HG03469 (cell line): Measurements from ENCODE around the gene KCNQ1.

ENCODE experiments used
- ATAC-seq: cut with Tn5 transposase; IDR thresholded peaks from one replicate; pipeline ENCODE4 v1.9.1; 2021; ENCODE audit warnings: mild to moderate bottlenecking, moderate library complexity, moderate number of reproducible peaks; ENCODE audit not compliant: unreplicated experiment

Gene KCNQ1

DNA sequence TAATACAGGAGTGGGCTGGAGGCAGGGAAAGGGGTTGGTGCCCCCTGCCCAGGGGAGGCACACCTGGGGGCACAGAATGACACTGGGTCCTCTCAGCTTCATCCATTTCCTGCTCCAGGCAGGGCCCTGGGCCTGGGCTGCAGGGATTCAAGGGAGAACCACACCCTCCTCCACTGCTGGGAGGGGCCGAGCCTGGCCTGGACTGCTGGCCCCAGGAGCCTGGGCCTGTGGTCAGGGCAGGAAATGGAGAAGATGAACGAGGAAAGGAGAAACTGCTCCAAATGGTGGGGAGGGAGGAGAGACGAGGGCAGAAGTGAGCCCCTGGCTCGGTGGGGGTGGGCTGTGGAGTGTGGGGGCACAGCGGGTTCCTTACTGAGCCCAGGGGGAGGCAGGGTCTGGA lies 293.1 kb downstream of the KCNQ1 start:
- no peak for ATAC-seq

DNA sequence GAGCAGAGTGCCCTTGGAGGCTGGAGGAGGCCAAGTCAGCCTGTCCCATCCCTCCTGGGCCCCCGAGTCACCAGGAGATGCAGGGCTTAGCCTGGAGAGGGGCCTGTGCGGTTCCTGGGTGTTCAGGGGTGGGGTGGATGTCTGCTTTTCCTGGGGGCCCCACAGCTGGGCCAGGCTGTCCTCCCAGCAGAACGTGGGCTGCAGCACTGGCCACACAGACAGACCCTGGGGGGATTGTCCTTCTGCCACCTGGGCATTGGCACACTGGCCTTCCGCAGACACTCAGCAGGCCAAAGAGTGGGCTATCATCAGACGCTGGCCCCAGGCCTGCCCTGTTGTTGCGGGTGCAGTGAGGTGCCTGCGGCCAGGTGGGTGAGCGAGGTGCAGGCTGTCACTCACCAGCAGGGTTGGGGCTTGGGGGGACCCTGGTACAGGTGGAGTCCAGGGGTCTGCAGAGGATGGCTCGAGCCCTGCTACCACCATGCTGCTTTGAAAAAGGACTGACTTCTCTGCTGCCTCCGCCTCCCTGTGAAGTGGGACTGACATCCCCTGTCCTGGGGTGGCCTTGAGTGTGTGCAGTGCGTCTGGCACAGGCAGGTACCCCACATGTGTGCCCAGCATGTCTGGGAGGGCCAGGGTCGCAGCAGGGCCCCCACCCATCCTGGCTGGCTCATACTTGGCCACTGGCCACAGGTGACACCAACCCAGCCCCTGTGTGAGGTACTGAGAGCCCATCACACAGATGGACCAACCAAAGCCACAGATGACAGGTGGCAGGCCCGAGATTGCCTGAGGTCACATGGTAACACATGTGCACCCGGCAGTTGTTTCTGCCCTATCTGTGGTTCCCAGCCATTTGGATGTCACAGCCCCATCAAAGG lies 294.0 kb downstream of the KCNQ1 start:
- ATAC-seq = no peak

DNA sequence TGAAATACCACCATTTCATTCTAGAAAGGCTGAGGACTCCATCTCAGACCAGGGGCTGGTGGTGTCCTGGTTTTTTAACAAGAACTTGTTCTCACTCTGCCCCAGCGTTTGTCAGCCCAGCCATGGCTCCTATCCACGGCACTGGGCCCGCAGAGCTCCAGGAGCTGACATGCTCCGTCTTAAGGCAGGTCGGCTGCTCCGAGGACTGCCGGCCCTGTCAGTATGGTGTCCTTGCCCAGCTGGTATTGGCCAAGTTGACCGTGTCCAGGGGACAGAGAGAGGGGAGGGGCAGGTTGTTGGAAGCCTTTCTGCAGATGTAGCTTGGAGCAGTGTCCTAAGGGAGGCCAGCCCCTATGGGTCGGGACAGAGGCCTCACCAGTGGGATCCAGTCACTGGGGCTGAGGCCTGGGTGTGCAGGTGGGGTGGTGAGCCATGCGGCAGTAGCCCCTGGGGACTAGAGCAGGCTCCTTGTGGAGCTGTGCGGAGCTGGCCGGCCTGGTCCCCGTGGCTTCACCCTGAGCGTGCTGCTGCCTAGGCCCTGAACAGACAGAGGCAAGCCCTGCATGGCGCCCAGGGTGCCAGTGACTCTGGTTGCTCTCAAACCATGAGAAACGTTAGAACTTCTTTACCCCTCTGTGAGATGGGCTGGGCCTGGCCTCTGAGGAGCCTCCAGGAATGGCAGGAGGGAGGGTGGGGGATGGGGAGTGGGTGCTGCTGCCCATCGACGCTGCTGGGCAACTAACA lies 294.9 kb downstream of the KCNQ1 start:
- no peak for ATAC-seq

DNA sequence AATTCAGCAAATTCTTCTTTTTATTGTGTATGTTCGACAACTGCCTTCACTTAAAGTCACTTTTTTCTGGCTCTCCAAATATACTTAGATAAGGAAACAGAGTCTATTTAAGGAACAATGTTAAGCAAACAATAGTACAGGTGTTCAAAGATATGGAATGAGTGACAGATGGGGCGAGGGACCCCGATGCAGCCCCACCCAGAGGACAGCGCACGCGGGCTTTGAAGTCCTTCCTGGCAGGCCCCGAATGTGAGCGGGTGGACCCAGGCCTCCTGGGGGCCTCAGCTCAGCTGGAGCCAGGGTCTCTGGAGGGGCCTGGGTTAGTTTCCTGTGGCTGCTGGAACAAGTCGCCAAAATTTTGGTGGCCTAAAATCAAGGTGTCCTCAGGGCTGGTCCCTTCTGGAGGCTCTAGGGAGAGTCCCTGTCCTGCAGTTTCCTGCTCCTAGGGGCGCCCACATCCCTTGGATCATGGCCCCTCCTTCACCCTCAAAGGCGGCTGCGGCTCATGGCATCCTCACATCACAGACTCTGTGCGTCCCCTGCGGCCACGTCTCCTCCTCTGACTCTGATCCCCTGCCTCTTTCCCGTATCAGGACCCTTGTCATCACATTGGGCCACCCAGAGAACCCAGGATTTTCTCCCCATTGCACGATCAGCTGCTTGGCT lies 295.6 kb downstream of the KCNQ1 start:
- no peak for ATAC-seq

DNA sequence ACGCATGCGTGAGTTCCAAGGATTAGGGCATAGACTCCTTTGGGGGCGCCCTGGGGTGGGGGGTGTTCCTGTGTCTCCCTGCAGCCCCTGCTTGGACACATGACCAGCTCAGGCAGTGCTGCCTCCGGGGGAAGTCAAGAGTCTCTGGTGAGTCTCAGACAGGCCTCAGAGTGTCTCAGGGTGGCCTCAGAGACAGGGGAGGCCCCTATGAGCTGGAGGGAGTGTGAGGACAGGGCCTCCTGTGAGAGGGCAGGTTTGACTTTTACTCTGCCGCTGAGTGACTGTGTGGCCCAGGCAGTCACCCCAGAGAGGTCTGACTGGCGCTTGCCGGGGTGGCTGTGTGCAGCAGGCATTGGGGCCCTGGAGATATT lies 296.2 kb downstream of the KCNQ1 start:
- ATAC-seq = no peak

DNA sequence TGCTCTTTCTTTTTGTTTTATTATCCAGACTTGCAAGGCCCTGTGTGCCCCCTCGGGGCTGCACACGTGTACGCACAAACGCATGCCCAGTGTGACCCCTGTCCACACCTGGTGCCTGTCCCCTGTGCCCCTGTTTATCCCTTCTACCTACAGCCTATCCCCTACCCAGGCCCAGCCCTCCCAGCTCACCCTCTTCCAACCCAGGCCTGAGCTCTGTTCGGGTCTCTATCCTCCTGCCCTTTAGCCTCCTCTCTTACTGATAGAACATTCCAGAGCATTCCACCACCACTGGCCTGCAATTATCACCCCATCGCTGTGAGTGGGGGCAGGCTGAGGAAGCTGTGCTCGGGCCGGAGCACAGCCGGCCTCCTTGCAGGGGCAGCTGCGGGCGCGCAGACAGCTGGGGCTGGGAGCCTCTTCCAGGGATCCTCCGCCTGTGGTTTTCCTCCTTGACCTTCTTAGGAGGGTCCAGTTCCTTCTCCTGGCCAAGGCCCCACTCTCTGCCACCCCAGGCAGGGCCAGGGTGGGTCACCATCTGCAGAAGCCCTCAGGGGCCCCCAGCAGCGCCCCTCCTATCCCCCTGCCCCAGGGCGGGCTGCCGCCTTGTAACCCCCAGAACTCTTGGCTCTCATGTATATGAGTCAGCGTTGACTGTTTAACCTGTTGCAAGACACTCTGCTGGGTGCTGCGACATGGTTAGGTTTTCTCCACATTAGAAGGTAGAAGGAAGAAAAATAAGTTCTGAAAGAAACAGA lies 296.7 kb downstream of the KCNQ1 start:
- no peak for ATAC-seq

DNA sequence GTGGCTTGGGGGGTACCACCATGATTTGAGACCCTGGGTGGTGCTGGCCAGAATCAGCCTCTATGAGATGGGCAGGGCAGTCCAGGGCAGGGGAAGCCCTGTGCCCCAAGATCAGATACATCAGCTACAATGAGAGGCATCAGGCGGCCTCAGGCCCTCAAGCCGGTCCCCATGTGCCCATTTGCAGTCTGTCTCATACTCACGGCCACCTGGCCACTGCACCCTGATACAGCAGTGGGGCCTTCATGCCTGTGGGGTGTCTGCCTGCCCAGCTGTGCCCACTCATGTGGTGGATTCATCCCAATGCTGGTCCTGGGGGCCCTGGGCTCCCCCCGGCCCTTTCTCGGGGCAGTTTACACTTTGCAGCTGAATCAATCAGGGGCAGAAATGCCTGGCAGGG lies 297.4 kb downstream of the KCNQ1 start:
- ATAC-seq = no peak

DNA sequence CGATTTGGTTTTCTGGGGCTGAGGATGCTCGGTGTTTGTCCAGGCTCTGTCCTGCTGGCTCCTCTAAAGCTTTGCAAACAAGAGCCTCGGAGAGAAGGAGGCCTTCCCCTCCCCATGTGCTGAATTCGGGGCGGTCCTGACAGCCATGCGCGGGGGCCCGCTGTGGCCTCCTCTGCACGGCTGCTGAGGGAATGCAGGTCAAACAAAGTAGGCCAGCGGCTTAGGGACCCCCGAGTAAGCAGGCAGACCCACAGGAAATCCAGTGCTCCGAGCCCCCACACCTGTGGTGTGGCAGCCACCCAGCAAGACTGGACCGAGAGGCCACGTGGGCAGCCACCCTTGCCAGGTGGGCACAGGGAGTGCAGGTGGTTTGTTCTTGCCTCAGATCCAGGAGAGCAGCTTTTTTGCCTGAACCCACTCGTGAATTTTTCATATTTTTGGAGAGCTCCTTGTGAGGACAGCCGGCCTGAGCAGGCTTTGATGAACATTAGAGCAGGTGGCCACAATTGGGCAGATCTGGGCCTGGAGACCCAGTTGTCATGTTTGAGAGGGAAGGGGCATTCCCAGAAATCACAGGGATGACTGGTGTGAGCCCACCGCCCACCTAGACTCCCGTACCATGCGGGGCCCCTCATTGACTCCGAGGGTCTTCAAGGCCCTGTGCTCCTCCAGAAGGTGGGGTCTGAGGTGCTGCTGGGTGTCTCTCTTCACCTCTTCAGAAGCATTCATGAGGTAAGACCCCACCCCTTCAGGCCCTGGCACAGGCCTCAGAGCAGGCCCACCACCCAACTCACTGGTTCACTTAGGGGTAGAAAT lies 298.0 kb downstream of the KCNQ1 start:
- ATAC-seq = no peak

DNA sequence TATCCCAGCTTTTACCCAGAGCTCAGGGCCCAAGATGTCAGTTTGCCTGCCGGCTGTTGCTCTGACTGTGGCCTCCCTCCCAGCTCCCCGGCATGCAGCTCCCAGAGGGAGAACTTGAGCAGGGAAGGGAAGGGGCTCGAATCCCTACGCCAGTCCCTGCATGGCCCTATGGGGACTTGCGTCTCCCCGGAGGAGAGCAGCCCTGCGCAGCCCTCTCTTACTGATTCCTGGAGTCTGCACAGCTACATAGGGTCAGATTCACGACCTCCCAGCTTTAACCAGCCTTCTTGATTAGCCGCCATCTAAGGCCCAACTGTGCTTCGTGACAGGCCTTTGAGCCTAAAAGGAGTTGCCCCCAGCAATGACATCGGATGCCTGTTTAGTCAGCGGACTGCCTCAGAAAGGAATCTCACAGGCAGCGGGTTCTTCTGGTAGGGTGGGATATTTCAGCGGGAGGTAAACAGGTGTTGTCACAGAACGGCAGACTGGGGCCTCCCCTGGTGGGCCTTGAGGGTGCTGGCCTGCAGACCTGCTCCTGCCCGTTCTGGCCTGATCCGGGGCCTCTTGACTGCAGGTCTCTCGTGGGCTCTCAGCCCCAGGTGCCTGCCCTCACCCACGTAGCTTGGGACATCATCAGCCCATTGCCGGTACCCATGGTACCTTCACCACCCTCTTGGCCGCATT lies 298.8 kb downstream of the KCNQ1 start:
- no peak for ATAC-seq

DNA sequence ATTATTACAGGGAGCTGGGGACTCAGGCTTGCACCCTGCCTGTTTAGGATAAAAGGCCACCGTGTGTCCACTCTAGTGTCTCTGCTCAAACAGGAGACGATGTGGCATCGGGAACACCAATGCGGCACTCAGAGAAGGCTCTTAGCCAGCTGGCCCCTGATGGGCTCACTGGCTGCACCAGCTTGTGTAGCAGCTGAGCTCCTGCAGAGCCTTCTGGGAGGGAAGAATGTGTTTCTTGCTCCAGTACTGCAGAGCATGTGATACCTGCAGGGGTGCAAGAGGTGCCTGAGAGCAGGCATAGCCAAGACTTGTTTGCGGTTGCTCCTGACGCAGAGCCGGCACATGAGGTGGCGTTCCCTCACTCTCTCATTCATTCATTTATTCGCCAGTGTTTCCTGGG lies 299.4 kb downstream of the KCNQ1 start:
- ATAC-seq = no peak

DNA sequence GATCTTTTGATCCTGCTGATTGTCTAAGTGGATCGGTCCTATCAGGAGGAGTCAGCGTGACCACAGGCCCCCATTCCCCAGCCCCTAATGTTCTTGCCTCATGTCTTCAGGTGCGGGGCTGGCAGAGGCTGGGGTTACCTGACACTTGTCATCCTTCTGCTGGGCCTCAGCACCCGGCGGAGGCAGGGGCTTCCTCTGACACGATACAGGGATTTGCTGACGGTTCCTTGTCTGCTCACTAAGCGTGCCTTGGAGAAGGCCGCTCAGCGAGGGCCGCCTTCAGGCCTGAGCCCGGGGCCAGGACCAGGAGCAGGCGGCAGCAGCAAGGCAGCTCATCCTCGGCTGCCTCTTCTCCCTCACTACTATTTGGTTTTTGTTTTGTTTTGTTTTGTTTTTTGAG lies 300.7 kb downstream of the KCNQ1 start:
- ATAC-seq = no peak

DNA sequence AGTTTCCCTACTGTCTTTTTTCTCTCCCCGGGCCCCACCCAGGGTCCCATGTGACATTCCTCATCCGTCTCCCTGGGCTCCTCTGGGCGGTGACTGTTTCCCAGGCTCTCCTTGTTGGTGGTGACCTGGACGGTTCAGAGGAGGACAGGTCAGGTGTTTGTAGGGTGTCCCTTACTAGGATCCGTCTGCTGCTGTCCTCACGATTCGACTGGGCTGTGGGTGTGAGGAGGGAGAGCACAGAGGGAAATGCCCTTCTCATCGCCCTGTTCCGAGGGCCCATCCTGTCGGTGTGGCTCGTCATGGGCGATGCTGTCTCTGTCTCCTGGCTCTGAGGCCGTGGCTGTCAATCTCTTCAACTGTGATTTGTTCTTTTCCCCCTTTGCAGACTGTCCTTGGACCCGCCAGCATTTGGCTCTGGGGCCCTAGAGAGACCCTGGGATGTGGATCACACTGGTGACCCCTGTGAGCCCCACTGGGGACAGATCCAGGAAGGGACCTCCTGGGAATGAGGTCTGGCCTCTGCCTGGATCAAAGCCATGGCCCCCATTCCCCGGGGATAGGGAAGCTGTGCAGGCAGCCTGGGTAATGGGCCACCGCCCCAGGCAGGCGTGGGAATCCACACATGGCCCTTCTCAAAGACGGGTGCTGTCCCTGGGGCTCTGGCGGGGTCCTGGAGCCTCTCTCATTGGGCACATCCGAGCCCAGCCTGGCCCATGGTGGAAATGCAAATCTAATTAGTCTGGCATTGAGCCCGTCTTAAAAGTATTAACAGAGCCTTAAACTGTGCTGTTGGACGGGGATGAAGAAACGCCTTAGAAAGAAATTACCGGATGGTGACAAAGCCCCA lies 301.8 kb downstream of the KCNQ1 start:
- no peak for ATAC-seq

DNA sequence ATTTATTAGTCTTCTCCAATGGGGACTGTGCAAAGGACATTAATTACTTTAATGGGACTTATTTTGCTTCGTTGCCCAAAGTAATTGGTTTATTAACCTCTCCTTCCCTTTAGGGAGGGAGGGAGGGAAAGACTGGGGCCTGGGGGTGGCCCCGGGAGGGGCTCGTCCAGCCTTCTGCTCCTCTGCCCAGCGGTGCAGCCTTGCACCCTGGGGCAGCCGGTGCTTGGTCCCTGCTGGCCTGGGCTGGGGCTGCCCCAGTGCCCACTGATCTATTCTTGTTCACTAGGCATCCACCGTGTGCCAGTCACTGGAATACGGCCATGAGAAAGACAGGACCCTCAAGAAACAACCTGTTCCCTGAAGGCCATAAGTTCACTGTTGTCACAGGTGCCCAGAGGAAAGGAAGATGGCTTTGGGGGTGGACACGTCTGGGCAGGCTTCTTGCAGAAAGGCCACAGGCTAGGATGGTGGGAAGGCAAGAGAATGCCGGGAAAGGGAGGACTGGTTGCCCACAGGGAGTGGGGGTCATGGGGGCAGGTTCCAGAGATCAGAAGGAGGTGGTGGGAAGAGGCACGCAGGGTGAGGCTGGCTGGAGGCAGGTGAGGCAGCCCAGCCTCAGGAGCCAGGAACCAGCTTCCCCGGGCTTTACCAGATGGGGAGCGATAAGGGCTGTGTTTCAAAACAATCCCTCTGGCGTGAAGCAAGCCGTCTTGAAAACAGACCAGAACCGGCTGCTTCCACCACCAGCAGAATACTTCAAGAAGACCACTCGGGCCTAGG lies 302.6 kb downstream of the KCNQ1 start:
- no peak for ATAC-seq

DNA sequence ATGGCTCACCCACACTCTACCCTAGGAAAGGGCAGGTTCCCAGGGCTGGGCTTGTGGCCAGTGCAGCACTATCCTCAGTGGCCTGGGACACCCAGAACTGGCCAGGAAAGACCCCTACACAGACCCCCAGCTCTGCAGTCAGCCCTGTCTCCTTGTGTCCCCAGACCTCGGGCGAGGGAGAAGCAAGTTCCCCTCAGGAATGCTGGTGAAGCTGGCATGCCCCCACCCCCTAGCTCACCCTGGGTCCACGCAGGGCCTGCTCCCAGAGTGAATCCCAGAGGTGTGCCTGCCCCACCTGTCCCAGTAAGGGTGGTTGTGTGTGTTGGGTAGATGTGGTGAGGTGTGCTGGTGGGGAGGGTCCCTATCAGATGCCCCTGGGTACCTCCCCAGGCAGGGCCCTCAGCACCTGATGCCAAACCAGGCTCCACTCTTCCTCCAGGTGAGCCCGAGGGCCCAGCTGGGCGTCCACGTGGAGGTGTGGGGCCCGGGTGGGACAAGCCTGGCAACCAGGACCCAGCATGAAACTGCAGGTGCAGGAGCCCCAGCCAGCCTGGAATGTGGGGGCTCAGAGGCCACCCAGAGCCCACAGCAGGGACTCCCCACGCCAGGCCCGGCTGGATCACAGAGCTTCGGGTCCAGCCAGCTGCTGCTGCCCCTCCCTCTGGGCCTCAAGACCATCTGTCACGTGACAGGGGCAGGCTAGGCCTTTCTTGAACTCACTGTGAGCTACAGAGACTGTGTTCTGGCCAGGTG lies 303.4 kb downstream of the KCNQ1 start:
- no peak for ATAC-seq

DNA sequence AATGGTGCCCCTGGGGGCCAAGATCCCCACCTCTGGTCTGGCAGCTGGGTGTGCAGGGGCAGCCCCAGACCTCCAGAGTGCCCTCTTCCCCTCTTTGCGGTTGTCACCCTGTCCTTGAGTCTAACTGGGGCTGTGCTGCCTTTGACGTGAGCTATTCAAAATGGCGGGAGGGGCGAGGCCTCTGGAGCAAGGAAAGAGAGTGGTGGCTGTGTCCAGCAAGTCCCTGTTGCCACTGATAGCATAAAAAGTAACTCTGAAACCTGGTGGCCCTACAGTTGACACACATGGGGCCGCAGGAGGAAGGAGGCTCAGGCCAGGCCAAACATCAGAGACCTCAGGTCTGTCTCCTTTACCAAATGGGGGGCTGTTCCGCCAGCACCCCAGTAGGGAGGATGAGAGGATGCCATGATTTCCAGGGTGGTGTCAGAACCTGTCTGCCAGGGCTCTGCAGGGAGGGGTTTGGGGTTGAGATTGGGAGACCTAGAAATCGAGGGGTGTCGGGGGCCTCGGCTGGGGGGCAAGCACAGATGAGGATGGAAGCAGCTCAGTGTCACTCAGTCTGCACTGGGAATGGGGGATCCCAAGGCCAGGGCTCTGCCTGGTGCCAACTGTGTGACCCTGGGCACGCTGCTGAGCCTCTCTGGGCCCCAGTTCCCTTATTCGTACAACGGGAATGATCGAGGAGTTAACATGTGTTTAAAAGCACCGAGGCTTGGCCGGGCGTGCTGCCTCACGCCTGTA lies 304.2 kb downstream of the KCNQ1 start:
- no peak for ATAC-seq

DNA sequence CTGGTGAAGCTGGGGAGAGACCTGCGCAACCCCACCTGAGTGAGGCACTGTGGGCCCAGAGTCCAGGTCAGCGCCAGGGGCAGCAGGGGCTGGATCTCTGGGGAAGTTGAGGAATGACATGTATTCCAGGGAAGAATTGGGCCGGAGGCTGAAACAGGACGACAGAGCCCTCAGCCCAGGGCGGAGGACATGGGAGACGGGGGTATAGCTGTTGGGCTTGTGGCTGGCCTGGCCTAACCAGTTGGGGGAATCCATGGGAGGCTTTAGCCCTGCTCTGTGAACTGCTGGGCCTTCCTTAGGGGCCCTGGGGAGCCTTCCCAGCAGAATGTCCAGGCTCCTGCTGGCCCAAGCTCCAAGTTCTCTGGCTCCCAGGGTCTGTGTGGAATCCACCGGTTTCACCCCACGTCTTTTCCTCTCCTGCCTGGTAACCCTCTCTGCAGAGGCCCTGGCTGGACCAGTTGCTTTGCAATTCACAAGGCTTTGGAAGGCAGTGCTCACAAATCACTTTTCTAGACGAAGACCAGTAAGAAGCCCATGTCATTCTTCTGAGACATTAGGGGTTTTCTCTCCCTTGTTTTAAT lies 305.4 kb downstream of the KCNQ1 start:
- no peak for ATAC-seq
